Suprapubic skin (tissue), 4 donors: Measurements from ENCODE around the gene KIF5C. TPM values are rescaled to one million over a fixed set of nuclear protein-coding genes. Genes with fewer than 3 reads are reported as not detected.

Source experiments
- DNase-seq, 2 donors: peaks; one replicate each; pipeline ENCODE4 v3.0.0-alpha.2; 2019; ENCODE audit warnings: low spot score in 2 of 2
- H3K27ac ChIP-seq: fragments of 200-600 bp; sonication (generic); one replicate; pipeline ENCODE4 v1.5.1; 2019
- H3K27me3 ChIP-seq: fragments of 200-600 bp; sonication (generic); one replicate; pipeline ENCODE4 v1.5.1; 2019
- H3K36me3 ChIP-seq: fragments of 200-600 bp; sonication (generic); one replicate; pipeline ENCODE4 v1.5.1; 2019
- H3K4me1 ChIP-seq: fragments of 200-600 bp; sonication (generic); one replicate; pipeline ENCODE4 v1.5.1; 2019
- H3K4me3 ChIP-seq: fragments of 200-600 bp; sonication (generic); one replicate; pipeline ENCODE4 v1.5.1; 2019; ENCODE audit warnings: mild to moderate bottlenecking
- H3K9me3 ChIP-seq: fragments of 200-600 bp; sonication (generic); one replicate; pipeline ENCODE4 v1.5.1; 2019
- EP300 ChIP-seq: sonication (generic); formaldehyde crosslinking; IDR thresholded peaks from one replicate; pipeline ENCODE4 v1.6.1; 2017; ENCODE audit warnings: antibody characterized with exemption
- POLR2A ChIP-seq, 2 donors: fragments of 450-650 bp; IDR thresholded peaks; one replicate each; pipeline ENCODE4 v1.6.1; 2017; ENCODE audit warnings: antibody characterized with exemption in 2 of 2, mild to moderate bottlenecking in 2 of 2, moderate library complexity in 2 of 2
- POLR2AphosphoS5 ChIP-seq, 3 donors: sonication (generic); formaldehyde crosslinking; IDR thresholded peaks; one replicate each; pipeline ENCODE4 v1.6.1; 2017; ENCODE audit warnings: antibody characterized with exemption in 3 of 3
- WGBS: methylation state at CpG from one replicate; pipeline ENCODE4 v1.1.5; 2018; 5-methylcytosine and 5-hydroxymethylcytosine counted together
- total RNA-seq, 4 donors: library from RNA; depleted of rRNA; stranded (reverse); fragments of >200 nt; gene quantifications; one replicate each; pipeline ENCODE4 v1.1.0, GENCODE V29; 2016
- TF ChIP-seq, protein P1 (sequence below), 2 donors: fragments of 200-600 bp in 1 of 2; fragments of 450-650 bp in 1 of 2; sonication (generic) in 1 of 2; IDR thresholded peaks; one replicate each; pipeline ENCODE4 v1.5.1; 2016 to 2019; ENCODE audit warnings: antibody characterized with exemption in 2 of 2, mild to moderate bottlenecking in 1 of 2, moderate library complexity in 1 of 2

KIF5C gene
- total RNA-seq, 4 donors from 2014 or later = 0.30 to 3.2 (median 1.5) TPM

DNA sequence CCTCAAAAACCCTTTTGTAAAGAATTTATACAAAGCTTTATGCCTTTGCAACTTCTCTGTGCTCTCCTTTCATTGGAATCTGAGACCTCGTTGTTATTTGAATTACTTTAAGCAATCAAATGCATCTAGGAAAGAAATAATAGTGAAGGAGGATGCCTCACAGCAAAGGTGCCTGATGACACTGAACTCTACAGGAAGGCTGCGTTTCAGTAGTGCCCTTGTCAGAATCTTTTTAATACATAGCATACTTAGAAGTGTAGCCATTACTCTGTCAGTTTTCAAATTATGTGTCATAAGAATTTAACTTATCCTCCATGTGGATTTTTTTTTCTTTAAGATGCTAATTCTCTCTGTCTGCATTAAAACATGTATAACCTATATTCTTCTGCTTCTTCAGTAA, 153.9 kb downstream of the KIF5C start:
- TF ChIP-seq POLR2AphosphoS5 (IDR thresholded peaks at IDR 0.05) (no peak), POLR2A (IDR thresholded peaks at IDR 0.05) (no peak), EP300 (no peak)
- TF ChIP-seq, protein P1, sequence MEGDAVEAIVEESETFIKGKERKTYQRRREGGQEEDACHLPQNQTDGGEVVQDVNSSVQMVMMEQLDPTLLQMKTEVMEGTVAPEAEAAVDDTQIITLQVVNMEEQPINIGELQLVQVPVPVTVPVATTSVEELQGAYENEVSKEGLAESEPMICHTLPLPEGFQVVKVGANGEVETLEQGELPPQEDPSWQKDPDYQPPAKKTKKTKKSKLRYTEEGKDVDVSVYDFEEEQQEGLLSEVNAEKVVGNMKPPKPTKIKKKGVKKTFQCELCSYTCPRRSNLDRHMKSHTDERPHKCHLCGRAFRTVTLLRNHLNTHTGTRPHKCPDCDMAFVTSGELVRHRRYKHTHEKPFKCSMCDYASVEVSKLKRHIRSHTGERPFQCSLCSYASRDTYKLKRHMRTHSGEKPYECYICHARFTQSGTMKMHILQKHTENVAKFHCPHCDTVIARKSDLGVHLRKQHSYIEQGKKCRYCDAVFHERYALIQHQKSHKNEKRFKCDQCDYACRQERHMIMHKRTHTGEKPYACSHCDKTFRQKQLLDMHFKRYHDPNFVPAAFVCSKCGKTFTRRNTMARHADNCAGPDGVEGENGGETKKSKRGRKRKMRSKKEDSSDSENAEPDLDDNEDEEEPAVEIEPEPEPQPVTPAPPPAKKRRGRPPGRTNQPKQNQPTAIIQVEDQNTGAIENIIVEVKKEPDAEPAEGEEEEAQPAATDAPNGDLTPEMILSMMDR (IDR thresholded peaks at IDR 0.05) = no peak
- Histone ChIP-seq H3K4me1 (peaks cover 14% of the 10 kb centered on the region), H3K9me3 (no peaks in the 10 kb centered on the region), H3K36me3 (no peaks in the 10 kb centered on the region), H3K27me3 (peaks cover 16% of the 10 kb centered on the region), H3K4me3 (no peak overlapping the region), H3K27ac (no peak overlapping the region)
- no peak for DNase-seq
- 74% methylated on average over 2 of the region's 2 CpGs for WGBS

DNA sequence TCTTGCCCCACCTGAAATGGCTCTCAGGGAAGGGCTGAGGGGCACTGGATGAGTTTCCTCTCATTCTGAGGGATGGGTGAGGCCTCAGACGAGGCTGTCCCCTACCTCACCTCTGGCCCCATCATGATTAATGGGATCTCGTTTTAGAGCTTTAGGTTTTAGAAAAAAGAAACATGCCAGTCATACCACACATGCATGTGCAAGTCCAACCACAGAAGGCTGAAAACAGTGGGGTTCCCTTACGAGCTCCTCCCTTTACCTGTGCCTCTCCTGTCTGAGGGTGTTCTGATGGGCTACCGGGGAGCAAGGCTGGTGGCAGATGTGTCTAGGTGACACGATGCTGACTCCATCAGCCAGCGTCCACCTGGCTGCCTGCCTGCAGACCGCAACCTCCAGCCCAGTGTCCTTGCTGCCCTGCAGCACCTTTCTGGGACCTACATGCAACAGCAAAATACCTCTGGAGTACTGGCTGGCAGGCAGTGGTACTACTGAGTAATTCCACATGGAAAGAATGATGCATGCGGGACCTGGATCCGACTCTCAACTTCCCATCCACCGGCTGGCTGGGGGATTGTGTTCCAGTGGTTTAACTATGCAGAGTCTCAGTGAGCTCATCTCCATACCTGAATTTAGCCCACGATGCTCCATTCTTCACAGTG, 154.4 kb downstream of the KIF5C start:
- no peak for DNase-seq
- H3K36me3 ChIP-seq = no peaks in the 10 kb centered on the region
- H3K9me3 ChIP-seq = no peaks in the 10 kb centered on the region
- 45% methylated on average over 9 of the region's 11 CpGs for WGBS
- H3K27me3 ChIP-seq = peaks cover 16% of the 10 kb centered on the region
- no peak overlapping the region for H3K4me3 ChIP-seq
- H3K4me1 ChIP-seq = peaks cover 14% of the 10 kb centered on the region
- TF ChIP-seq EP300 (no peak), POLR2A (IDR thresholded peaks at IDR 0.05) (no peak), POLR2AphosphoS5 (IDR thresholded peaks at IDR 0.05) (no peak)
- TF ChIP-seq, protein P1 (IDR thresholded peaks at IDR 0.05) = no peak
- no peak overlapping the region for H3K27ac ChIP-seq

DNA sequence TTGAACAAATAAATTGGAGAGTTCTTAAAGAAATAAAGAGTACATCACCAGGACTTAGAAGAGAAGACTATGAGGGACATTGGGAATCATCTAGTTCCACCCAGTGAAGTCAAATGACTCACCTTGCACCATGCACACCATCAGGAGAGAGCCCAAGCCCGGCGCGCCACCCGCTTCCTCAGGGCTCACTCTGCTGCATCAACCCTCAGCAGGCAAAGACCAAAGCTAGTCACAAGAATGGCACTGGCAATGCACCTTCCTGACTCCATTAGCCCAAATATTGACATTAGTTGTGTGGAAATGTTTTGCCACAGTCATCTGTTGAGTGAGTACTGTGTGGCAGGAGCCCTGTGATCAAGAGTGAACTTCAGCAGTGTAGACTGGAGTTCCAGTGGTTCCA, 156.4 kb downstream of the KIF5C start:
- Histone ChIP-seq H3K27me3 (peaks cover 18% of the 10 kb centered on the region), H3K27ac (no peak overlapping the region), H3K4me1 (peaks cover 15% of the 10 kb centered on the region), H3K4me3 (no peak overlapping the region), H3K9me3 (no peaks in the 10 kb centered on the region), H3K36me3 (no peaks in the 10 kb centered on the region)
- no peak for DNase-seq
- 89% methylated on average over 4 of the region's 4 CpGs for WGBS
- TF ChIP-seq, protein P1 (IDR thresholded peaks at IDR 0.05) = no peak
- TF ChIP-seq POLR2AphosphoS5 (IDR thresholded peaks at IDR 0.05) (no peak), EP300 (no peak)

DNA sequence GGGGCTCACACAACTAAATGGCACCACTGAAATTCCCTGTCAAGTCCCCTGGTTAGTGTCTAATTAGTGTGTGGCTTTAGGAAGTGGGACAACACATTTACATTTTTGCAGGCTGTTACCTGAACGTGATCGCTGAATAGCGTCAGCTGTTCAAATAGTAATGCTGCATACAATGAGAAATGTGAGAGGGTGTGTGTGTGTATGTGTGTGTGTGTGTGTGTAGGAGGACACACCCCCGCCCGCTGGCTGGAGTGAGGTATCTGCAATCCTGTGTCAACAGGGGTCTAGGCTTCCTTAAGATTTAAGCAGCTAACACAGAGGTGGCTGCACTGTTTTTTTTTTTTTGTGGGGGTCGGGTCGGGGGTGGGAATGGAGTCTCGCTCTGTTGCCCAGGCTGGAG, 158.7 kb downstream of the KIF5C start:
- no peak for TF ChIP-seq POLR2AphosphoS5 (IDR thresholded peaks at IDR 0.05)
- TF ChIP-seq, protein P1 (IDR thresholded peaks at IDR 0.05) = no peak
- TF ChIP-seq POLR2A (IDR thresholded peaks at IDR 0.05) = no peak
- no peak for TF ChIP-seq EP300
- H3K27me3 ChIP-seq = peaks cover 37% of the 10 kb centered on the region
- no peak overlapping the region for H3K4me3 ChIP-seq
- peaks cover 30% of the 10 kb centered on the region for H3K4me1 ChIP-seq
- no peaks in the 10 kb centered on the region for H3K36me3 ChIP-seq
- DNase-seq = no peak
- H3K27ac ChIP-seq = no peak overlapping the region
- no peaks in the 10 kb centered on the region for H3K9me3 ChIP-seq
- WGBS = 85% methylated on average over 8 of the region's 8 CpGs

DNA sequence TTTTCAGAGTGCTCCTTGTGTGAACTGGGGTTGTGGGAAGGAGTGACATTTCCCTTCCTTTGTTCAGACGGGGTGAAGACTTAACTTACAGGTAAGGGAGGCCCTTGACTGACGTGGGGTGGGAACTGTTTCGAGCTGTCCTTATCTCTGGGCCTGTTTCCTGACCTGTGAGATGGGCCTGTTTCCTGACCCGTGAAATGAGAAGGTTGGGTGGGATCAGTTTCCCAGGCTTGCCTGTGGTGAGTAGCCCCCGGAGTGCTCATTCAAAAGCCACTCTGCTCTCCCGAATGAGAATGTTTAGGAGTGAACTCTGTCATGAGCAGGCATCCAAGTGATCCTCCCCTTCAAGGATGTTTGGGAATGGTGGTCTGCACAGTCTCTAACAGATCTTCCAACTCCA, 159.4 kb downstream of the KIF5C start:
- Histone ChIP-seq H3K36me3 (no peaks in the 10 kb centered on the region), H3K9me3 (no peaks in the 10 kb centered on the region), H3K4me1 (peaks cover 26% of the 10 kb centered on the region), H3K4me3 (no peak overlapping the region), H3K27me3 (peaks cover 40% of the 10 kb centered on the region), H3K27ac (no peak overlapping the region)
- no peak for DNase-seq
- TF ChIP-seq POLR2A (IDR thresholded peaks at IDR 0.05) (no peak), POLR2AphosphoS5 (IDR thresholded peaks at IDR 0.05) (no peak), EP300 (no peak)
- TF ChIP-seq, protein P1 (IDR thresholded peaks at IDR 0.05) = no peak
- WGBS = 80% methylated on average over 6 of the region's 6 CpGs
